H1 (cell line): ENCODE measurements around the gene MYBPC1. TPM values are rescaled to one million over a fixed set of nuclear protein-coding genes. Genes with fewer than 3 reads are reported as not detected.

Source experiments
- polyA plus RNA-seq, 7 experiments: library from polyadenylated mRNA; depleted of rRNA in 3 of 7; stranded (reverse) in 5 of 7; unstranded in 2 of 7; fragments of >200 nt in 5 of 7; fragments of 200-250 nt in 2 of 7; gene quantifications; 1 replicate in 5 of 7; 2 replicates in 1 of 7; 4 replicates in 1 of 7; pipeline versions ENCODE4 v1.2.1 to v1.2.3, GENCODE V29; 2011 to 2013; ENCODE audit warnings: missing spikeins in 2 of 7, mixed read lengths in 2 of 7
- total RNA-seq: library from RNA; stranded (reverse); fragmentation: NEBNext Ultra II Directional; extraction: Animal tissue kit (Norgen Biotek cat#: 25700); gene quantifications from 2 replicates; pipeline ENCODE4 v1.2.1, GENCODE V29; 2021
- TF ChIP-seq, protein P1 (sequence below): fragments of 300-600 bp; sonication (generic); IDR thresholded peaks from 2 replicates; pipeline ENCODE4 v1.7.1; 2012; ENCODE audit warnings: low read length, moderate library complexity, mild to moderate bottlenecking, inconsistent platforms; ENCODE audit not compliant: insufficient replicate concordance

Gene MYBPC1
- total and polyA plus RNA-seq, 2 of the 8 experiments (the other 6 are each of a cell fraction or from before 2014, with no cell fraction given): not detected

GRCh38 chr12:101573743-101574142 lies 21.0 kb upstream of the MYBPC1 start (continued):
- TF ChIP-seq, protein P1, sequence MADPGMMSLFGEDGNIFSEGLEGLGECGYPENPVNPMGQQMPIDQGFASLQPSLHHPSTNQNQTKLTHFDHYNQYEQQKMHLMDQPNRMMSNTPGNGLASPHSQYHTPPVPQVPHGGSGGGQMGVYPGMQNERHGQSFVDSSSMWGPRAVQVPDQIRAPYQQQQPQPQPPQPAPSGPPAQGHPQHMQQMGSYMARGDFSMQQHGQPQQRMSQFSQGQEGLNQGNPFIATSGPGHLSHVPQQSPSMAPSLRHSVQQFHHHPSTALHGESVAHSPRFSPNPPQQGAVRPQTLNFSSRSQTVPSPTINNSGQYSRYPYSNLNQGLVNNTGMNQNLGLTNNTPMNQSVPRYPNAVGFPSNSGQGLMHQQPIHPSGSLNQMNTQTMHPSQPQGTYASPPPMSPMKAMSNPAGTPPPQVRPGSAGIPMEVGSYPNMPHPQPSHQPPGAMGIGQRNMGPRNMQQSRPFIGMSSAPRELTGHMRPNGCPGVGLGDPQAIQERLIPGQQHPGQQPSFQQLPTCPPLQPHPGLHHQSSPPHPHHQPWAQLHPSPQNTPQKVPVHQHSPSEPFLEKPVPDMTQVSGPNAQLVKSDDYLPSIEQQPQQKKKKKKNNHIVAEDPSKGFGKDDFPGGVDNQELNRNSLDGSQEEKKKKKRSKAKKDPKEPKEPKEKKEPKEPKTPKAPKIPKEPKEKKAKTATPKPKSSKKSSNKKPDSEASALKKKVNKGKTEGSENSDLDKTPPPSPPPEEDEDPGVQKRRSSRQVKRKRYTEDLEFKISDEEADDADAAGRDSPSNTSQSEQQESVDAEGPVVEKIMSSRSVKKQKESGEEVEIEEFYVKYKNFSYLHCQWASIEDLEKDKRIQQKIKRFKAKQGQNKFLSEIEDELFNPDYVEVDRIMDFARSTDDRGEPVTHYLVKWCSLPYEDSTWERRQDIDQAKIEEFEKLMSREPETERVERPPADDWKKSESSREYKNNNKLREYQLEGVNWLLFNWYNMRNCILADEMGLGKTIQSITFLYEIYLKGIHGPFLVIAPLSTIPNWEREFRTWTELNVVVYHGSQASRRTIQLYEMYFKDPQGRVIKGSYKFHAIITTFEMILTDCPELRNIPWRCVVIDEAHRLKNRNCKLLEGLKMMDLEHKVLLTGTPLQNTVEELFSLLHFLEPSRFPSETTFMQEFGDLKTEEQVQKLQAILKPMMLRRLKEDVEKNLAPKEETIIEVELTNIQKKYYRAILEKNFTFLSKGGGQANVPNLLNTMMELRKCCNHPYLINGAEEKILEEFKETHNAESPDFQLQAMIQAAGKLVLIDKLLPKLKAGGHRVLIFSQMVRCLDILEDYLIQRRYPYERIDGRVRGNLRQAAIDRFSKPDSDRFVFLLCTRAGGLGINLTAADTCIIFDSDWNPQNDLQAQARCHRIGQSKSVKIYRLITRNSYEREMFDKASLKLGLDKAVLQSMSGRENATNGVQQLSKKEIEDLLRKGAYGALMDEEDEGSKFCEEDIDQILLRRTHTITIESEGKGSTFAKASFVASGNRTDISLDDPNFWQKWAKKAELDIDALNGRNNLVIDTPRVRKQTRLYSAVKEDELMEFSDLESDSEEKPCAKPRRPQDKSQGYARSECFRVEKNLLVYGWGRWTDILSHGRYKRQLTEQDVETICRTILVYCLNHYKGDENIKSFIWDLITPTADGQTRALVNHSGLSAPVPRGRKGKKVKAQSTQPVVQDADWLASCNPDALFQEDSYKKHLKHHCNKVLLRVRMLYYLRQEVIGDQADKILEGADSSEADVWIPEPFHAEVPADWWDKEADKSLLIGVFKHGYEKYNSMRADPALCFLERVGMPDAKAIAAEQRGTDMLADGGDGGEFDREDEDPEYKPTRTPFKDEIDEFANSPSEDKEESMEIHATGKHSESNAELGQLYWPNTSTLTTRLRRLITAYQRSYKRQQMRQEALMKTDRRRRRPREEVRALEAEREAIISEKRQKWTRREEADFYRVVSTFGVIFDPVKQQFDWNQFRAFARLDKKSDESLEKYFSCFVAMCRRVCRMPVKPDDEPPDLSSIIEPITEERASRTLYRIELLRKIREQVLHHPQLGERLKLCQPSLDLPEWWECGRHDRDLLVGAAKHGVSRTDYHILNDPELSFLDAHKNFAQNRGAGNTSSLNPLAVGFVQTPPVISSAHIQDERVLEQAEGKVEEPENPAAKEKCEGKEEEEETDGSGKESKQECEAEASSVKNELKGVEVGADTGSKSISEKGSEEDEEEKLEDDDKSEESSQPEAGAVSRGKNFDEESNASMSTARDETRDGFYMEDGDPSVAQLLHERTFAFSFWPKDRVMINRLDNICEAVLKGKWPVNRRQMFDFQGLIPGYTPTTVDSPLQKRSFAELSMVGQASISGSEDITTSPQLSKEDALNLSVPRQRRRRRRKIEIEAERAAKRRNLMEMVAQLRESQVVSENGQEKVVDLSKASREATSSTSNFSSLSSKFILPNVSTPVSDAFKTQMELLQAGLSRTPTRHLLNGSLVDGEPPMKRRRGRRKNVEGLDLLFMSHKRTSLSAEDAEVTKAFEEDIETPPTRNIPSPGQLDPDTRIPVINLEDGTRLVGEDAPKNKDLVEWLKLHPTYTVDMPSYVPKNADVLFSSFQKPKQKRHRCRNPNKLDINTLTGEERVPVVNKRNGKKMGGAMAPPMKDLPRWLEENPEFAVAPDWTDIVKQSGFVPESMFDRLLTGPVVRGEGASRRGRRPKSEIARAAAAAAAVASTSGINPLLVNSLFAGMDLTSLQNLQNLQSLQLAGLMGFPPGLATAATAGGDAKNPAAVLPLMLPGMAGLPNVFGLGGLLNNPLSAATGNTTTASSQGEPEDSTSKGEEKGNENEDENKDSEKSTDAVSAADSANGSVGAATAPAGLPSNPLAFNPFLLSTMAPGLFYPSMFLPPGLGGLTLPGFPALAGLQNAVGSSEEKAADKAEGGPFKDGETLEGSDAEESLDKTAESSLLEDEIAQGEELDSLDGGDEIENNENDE: no peak
